Left lung (tissue), 10 donors: ENCODE data around the gene VAMP2. TPM values are rescaled to one million over a fixed set of nuclear protein-coding genes. Genes with fewer than 3 reads are reported as not detected.

Source experiments
- ATAC-seq: fragments of 200-7000 bp; cut with Tn5 transposase; one replicate; pipeline ENCODE4 v1.9.1; 2020; ENCODE audit warnings: moderate library complexity
- DNase-seq, 4 donors: peaks; one replicate each; pipeline ENCODE4 v3.0.0-alpha.2; 2013 to 2020
- H3K27ac ChIP-seq, 2 donors: fragments of 200-600 bp; sonication (generic) in 1 of 2; one replicate each; pipeline versions ENCODE4 v1.5.0 to v1.8.0; 2020 to 2021
- H3K27me3 ChIP-seq, 2 donors: fragments of 200-600 bp; sonication (generic) in 1 of 2; one replicate each; pipeline versions ENCODE4 v1.5.0 to v1.8.0; 2020 to 2021
- H3K36me3 ChIP-seq, 2 donors: fragments of 200-600 bp; sonication (generic) in 1 of 2; one replicate each; pipeline versions ENCODE4 v1.5.0 to v1.8.0; 2020 to 2021
- H3K4me1 ChIP-seq, 2 donors: fragments of 200-600 bp; one replicate each; pipeline ENCODE4 v1.8.0; 2021
- H3K4me3 ChIP-seq, 2 donors: fragments of 200-600 bp; sonication (generic) in 1 of 2; one replicate each; pipeline versions ENCODE4 v1.5.0 to v1.8.0; 2020 to 2021; ENCODE audit warnings: mild to moderate bottlenecking in 1 of 2
- H3K9me3 ChIP-seq, 2 donors: fragments of 200-600 bp; sonication (generic) in 1 of 2; one replicate each; pipeline versions ENCODE4 v1.5.0 to v1.8.0; 2020 to 2021
- CTCF ChIP-seq, 2 donors: fragments of 200-600 bp; sonication (generic) in 1 of 2; IDR thresholded peaks; one replicate each; pipeline versions ENCODE4 v1.5.0 to v1.8.0; 2021; ENCODE audit warnings: antibody characterized with exemption in 2 of 2
- intact Hi-C, 2 donors: fragments of 100-400 bp; cut with DNase I; formaldehyde crosslinking; loops; one replicate each; pipeline versions ENCODE4 v1.11.2 to v1.14.2; 2022
- polyA plus RNA-seq, 6 donors: library from polyadenylated mRNA; unstranded; fragments of 120-200 nt; gene quantifications; one replicate each; pipeline ENCODE4 v1.2.1, GENCODE V29; 2013; ENCODE audit not compliant: insufficient read length in 6 of 6
- total RNA-seq, 2 donors: library from RNA; stranded (reverse); fragmentation: NEBNext Ultra II Directional; extraction: Animal tissue kit (Norgen Biotek cat#: 25700); gene quantifications; one replicate each; pipeline ENCODE4 v1.2.1, GENCODE V29; 2021
- donor health status: DM: no; HTN: yes; CAD: no.
- donor health status: DM: no; HTN: no; CAD: no.

VAMP2 gene
- total and polyA plus RNA-seq, 8 donors = 48.3 to 108 (median 99.8) TPM

DNA sequence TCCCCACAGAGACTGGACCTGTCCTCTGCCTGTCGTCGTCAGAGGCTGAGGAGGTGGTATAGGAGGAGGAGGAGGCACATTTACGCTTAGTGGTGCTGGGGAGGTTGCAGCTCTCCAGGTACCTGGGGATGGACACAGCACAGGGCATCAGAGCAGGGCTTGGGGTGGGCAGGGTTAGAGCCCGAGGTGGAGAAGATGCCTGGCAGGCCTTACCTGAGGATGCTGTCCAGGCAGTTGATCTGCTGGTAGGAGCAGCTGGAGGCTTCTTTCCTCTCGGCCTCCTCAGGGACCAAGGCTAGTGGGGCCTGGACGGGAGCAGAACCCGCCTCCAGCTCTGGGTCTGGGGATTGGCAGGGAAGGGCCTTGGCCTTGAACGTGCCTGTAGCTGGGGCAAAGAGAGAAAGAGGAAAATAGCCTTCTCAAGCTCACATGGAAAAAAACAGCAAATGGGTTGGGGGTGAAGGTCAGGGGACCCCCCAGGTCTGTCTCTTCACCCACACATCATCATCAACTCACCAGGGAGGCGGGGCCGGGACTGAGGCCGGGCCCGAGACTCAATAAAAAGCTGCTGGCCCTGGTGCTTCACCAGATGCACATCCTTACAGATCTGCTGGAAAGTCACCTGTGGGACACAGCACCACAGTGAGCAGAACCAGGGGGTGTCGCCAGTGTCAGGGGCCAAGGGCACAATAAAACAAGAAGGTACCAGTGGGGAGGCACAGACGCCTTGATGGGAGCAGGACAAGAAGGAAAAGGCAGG is 16.2 kb downstream of the VAMP2 start:
- no peaks in the 10 kb centered on the region for H3K27me3 ChIP-seq
- peaks cover 14 to 93% of the 10 kb centered on the region in 2 donors for H3K36me3 ChIP-seq
- H3K4me1 ChIP-seq = peaks cover 9 to 31% of the 10 kb centered on the region in 2 donors
- no peaks in the 10 kb centered on the region for H3K9me3 ChIP-seq
- no peak for TF ChIP-seq CTCF (IDR thresholded peaks at IDR 0.05)
- H3K27ac ChIP-seq = no peak overlapping the region
- ATAC-seq = no peak
- intact Hi-C loops = no loop called here
- no peak overlapping the region for H3K4me3 ChIP-seq
- peak in 1 of 4 donors; percentile 50 for DNase-seq

- DNase-seq (peak in 1 of 4 donors; percentile 56), ATAC-seq (no peak)
- no peak overlapping the region for H3K27ac ChIP-seq
- H3K9me3 ChIP-seq = no peaks in the 10 kb centered on the region
- intact Hi-C loops = no loop called here
- peaks cover 14 to 100% of the 10 kb centered on the region in 2 donors for H3K36me3 ChIP-seq
- no peak overlapping the region for H3K4me3 ChIP-seq
- H3K4me1 ChIP-seq = peaks cover 7 to 24% of the 10 kb centered on the region in 2 donors
- no peaks in the 10 kb centered on the region for H3K27me3 ChIP-seq
- TF ChIP-seq CTCF (IDR thresholded peaks at IDR 0.05) = no peak
Observed at GRCh38 chr17:8145811-8146210, 16.9 kb downstream of the VAMP2 start.

DNA sequence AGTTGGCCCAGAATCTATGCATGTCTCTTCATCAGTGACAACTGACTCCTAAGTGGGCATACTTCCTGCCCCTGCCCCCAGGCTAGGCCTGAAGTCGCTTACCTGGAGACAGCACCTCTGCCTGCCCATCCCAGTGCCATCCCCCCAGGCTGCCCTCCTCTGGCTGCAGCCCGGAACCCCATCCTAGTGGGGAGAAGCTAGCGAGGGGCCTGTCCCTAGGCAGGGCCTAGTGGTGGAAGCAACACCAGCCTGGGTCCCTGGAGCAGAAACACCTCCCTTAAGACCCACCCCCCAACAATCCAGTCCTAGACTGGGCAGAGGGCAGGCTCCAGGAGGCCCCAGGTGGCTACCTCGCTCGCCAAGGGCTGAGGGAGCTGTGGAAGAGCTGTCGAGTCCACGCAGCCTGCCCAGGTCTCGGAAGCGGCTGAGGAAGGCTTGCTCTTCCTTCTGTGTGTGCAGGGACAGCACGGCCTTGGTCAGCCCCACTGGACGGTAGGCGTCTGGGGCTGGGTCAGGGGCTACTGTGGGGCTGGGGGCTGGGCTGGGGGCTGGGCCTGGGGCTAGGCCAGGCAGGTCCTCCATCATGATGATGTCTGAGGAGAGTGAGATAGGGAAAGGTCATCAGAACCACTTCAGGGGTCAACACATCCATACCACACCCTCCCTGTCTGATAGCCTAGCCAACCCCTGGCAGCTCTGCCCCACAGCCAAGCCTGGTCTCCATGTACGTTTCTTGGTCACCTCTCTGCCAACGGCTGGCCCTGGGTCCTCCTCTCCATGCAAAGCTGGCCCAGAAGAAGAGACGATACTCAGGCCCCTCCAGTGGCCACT is 18.1 kb downstream of the VAMP2 start:
- peaks cover 14 to 100% of the 10 kb centered on the region in 2 donors for H3K36me3 ChIP-seq
- H3K4me1 ChIP-seq = peaks cover 0 to 21% of the 10 kb centered on the region in 2 donors
- no peak overlapping the region for H3K27ac ChIP-seq
- intact Hi-C loops = no loop called here
- H3K4me3 ChIP-seq = no peak overlapping the region
- no peaks in the 10 kb centered on the region for H3K27me3 ChIP-seq
- TF ChIP-seq CTCF (IDR thresholded peaks at IDR 0.05) = no peak
- DNase-seq = peak in 2 of 4 donors; percentile 4 to 64
- no peak for ATAC-seq
- H3K9me3 ChIP-seq = no peaks in the 10 kb centered on the region

DNA sequence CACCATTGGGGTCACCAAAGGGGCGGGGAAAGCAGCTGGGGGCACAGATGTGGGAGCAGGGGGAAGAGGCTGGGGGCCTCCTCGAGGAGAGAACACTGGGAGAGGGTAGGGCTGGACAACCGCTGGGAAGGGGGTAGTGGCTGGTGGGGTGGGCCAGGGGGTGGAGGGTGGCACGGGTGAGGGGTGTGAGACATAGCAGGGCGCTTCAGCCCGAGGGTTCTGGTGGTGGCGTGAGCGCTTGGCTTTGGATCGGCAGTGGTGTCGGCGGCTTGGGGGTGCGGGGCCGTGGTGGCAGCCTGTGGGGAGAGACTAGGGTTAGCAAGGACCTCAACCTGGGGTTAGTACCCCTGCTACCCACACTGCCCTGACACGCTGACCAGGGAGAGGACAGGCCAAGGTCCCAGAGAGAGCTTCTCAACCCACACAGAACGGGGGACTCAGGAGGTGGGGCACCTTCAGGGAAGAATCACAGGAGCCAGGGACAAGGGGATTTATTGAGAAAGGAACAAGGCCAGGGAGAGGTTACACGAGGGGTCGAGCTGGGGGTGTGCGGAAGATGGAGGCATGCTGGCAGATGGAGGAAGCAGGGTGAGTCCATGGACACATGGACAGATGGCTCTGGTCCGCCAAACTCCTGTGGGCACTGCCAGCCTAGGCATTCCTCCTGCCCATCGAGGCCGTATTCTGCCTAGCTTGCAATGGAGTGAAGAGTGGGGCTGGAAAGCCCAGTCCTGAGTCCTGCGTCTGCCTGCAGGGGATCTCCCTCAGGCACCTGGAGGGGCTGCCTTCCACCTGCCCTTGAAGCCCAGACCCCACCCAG is 19.0 kb downstream of the VAMP2 start:
- H3K27me3 ChIP-seq = no peaks in the 10 kb centered on the region
- no peak for TF ChIP-seq CTCF (IDR thresholded peaks at IDR 0.05)
- peak in 2 of 4 donors; percentile 6 to 67 for DNase-seq
- no peak overlapping the region for H3K27ac ChIP-seq
- no peak for ATAC-seq
- H3K36me3 ChIP-seq = peaks cover 14 to 96% of the 10 kb centered on the region in 2 donors
- intact Hi-C loops = no loop called here
- H3K4me1 ChIP-seq = peaks cover 0 to 28% of the 10 kb centered on the region in 2 donors
- H3K4me3 ChIP-seq = no peak overlapping the region
- H3K9me3 ChIP-seq = no peaks in the 10 kb centered on the region
